Measurements from ENCODE around the gene SLC25A26. TPM values are rescaled to one million over a fixed set of nuclear protein-coding genes. Genes with fewer than 3 reads are reported as not detected.

The SLC25A26 gene
- total RNA-seq, 2 donors from 2014 or later, result 17.1 to 17.8 TPM

DNA sequence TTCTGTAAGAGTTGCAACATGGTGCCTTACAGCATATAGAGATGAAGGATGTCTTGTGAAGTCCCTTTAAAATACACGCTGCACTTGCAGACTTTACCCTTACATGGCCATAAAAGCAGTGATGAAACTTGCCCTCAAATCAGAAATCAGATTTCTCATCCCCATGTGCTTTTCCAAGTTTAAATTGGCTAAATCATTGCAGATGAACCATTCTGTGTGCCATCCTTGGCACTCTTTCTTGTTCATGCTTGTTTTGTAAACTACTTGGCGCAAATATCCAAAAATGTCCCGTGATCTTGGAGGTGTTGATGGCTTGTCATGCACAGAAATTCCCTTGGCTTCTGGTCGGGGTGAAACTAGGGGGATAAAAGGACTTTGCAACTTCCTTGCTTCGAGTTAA is 144.3 kb downstream of the SLC25A26 start:
- Histone ChIP-seq H3K27ac (no peak overlapping the region), H3K9ac (ENCODE audit: low read depth in 2 of 2, low read length in 2 of 2) (no peak overlapping the region), H3K4me3 (no peak overlapping the region), H3K9me3 (no peaks in the 10 kb centered on the region), H3K36me3 (no peaks in the 10 kb centered on the region), H3K27me3 (no peaks in the 10 kb centered on the region), H3K4me1 (no peaks in the 10 kb centered on the region)
- TF ChIP-seq, protein P1, sequence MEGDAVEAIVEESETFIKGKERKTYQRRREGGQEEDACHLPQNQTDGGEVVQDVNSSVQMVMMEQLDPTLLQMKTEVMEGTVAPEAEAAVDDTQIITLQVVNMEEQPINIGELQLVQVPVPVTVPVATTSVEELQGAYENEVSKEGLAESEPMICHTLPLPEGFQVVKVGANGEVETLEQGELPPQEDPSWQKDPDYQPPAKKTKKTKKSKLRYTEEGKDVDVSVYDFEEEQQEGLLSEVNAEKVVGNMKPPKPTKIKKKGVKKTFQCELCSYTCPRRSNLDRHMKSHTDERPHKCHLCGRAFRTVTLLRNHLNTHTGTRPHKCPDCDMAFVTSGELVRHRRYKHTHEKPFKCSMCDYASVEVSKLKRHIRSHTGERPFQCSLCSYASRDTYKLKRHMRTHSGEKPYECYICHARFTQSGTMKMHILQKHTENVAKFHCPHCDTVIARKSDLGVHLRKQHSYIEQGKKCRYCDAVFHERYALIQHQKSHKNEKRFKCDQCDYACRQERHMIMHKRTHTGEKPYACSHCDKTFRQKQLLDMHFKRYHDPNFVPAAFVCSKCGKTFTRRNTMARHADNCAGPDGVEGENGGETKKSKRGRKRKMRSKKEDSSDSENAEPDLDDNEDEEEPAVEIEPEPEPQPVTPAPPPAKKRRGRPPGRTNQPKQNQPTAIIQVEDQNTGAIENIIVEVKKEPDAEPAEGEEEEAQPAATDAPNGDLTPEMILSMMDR (IDR thresholded peaks at IDR 0.05), result no peak
- intact Hi-C loops (cut with DNase I), result no loop called here
- no peak for DNase-seq

DNA sequence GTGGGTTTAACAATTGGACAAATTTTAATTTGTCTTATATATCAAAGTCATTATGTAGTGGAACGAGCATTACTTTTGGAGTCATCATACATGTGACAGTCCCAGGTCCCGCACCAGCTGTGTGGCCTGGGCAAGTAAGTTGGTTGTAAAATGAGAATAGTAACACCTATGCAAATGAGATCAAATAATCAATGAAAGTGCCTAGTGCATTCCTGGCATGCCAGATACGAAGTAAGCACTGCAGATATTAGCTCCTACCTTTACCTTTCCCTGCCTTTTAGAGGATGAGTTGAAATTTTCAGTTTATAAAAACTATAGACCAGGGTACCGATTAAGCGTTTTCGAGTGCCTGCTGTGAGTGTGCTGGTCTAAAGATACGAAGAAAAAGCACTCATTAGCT is 145.9 kb downstream of the SLC25A26 start:
- Histone ChIP-seq H3K9ac (ENCODE audit: low read depth in 2 of 2, low read length in 2 of 2) (no peak overlapping the region), H3K27ac (no peak overlapping the region), H3K9me3 (no peaks in the 10 kb centered on the region), H3K36me3 (no peaks in the 10 kb centered on the region), H3K27me3 (no peaks in the 10 kb centered on the region), H3K4me1 (no peaks in the 10 kb centered on the region), H3K4me3 (no peak overlapping the region)
- intact Hi-C loops (cut with DNase I), result no loop called here
- no peak for DNase-seq
- TF ChIP-seq, protein P1 (IDR thresholded peaks at IDR 0.05), result no peak

DNA sequence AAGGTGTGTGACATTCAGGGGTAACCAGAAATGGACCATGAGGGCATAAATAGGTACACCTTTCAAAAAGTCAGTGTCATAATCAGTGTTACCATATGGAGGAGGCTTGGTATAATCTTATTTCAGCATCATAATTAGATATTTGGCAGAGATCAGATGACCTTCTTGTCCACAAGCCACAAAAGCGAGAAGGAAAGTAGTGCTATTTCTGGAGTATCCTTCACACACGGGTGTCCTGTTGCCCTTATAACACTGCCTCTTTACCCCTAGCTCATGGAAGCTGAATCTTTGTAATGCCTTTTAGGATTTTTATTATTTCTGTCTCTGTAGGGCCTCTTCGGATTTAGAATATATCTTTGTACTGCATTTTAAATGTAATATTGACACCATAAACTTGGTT is 147.2 kb downstream of the SLC25A26 start:
- Histone ChIP-seq H3K27me3 (no peaks in the 10 kb centered on the region), H3K27ac (no peak overlapping the region), H3K9ac (ENCODE audit: low read depth in 2 of 2, low read length in 2 of 2) (no peak overlapping the region), H3K4me1 (no peaks in the 10 kb centered on the region), H3K36me3 (no peaks in the 10 kb centered on the region), H3K9me3 (no peaks in the 10 kb centered on the region), H3K4me3 (no peak overlapping the region)
- DNase-seq, result no peak
- intact Hi-C loops (cut with DNase I), result no loop called here
- TF ChIP-seq, protein P1 (IDR thresholded peaks at IDR 0.05), result no peak

DNA sequence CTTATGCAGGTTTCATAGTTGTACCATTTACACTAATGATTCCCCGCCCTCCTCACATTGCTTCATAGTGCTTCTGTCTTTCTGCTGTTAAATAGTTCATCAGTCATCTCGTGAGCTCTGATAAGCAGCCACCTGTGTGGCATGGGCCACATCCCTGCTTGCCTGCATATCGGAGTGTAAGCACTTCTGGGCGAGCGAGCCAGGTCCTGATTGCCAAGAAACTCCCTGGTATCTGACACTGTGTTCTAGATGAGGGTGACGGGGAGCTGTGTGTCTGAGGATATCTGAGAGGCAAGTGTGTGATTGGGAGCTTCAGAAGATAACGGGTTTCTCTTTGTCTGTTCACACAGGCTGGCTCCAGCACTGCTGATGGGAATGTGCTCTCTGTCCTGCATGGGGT is 149.4 kb downstream of the SLC25A26 start:
- no peak overlapping the region for H3K27ac ChIP-seq
- no peak overlapping the region for H3K4me3 ChIP-seq
- no peaks in the 10 kb centered on the region for H3K36me3 ChIP-seq
- intact Hi-C loops (cut with DNase I), result loop anchor here (5.0 kb wide), 1 partner anchor 93 kb away; no protein-coding TSS in a partner anchor
- H3K9me3 ChIP-seq, result no peaks in the 10 kb centered on the region
- TF ChIP-seq, protein P1 (IDR thresholded peaks at IDR 0.05), result no peak
- no peak for DNase-seq
- H3K27me3 ChIP-seq, result no peaks in the 10 kb centered on the region
- no peak overlapping the region for H3K9ac ChIP-seq (ENCODE audit: low read depth in 2 of 2, low read length in 2 of 2)
- H3K4me1 ChIP-seq, result no peaks in the 10 kb centered on the region

DNA sequence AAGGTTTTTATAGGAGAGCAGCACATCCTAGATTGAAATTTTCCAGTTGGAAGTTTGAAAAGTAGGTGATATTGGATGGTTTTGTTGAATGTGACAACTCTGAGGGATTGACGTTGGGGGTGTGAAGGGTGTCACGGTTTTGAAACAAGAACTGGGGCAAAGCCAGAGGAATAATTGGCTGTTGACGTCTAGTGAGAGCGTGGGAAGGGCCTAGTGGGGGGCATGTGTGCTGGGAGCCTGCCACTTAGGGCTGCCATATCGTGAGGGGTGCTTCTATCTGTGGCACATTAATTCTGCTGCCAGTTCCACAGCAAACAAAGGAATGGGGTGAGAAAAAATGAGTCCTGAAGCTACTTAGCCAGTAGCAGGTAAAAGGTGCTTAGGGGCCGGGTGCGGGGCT is 150.6 kb downstream of the SLC25A26 start:
- Histone ChIP-seq H3K27ac (no peak overlapping the region), H3K9me3 (no peaks in the 10 kb centered on the region), H3K4me3 (no peak overlapping the region), H3K27me3 (no peaks in the 10 kb centered on the region), H3K4me1 (no peaks in the 10 kb centered on the region), H3K36me3 (no peaks in the 10 kb centered on the region), H3K9ac (ENCODE audit: low read depth in 2 of 2, low read length in 2 of 2) (no peak overlapping the region)
- no peak for DNase-seq
- TF ChIP-seq, protein P1 (IDR thresholded peaks at IDR 0.05), result no peak
- intact Hi-C loops (cut with DNase I), result loop anchor here (5.0 kb wide), 1 partner anchor 94 kb away; no protein-coding TSS in a partner anchor

Data from colonic mucosa (tissue), 4 donors.